ENCODE results near the gene CHTOP.
"Not testable (repeated sequence)": the region's sequence is repeated elsewhere in the genome, so short reads cannot be mapped to it uniquely, and the experiment has no call there.

CHTOP gene, protein sequence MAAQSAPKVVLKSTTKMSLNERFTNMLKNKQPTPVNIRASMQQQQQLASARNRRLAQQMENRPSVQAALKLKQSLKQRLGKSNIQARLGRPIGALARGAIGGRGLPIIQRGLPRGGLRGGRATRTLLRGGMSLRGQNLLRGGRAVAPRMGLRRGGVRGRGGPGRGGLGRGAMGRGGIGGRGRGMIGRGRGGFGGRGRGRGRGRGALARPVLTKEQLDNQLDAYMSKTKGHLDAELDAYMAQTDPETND

DNA sequence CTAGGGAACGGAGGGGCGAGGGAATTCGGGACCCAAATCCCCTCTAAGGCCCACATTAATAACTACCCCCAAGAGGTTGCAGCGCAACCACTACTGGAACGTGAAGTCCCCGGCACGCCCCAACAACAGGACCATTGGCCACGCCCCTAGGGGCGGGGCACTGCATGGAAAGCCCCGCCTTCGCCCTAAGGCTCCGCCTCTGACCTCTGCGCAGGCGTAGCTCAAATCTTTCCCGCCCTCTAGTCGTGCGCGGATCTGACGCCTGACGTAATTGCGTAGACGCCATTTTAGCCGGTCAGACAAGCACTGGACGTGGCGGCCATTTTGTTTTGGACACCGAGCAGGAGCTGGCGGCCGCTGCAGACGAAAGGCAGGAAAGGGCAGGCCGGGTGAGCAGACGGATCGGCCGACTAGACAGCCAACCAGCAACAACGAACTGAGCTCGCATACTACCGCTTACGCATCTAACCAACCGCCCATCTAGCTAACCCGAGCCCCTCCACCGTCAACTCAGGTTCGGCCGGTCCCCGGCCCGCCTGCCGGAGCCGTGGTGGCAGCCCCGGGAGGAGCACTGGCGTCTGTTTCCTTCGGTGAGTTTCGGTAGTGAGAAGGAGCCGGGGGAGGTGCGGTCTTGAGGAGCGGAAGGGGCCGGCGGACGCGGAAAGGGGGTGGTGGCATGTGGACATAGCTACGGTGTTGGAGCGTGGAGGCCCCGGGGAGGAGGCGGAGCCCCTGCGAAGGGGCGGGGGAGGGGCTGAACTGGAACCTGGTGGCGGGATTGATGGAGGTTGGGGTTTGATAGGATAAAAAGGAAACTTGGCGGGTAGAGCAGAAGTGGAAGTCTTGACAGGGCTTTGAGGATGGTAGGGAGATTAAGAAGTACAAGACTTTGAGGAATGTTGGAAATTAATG lies at the start of gene CHTOP:
TSS of gene CHTOP (plus strand) at position 313 of the 912 bp plus-strand sequence. CDS start 2,523 bp downstream, outside the sequence.
- Histone ChIP-seq H3K36me3 (ENCODE audit: insufficient read depth, low read length) (peaks cover 29% of the 10 kb centered on the region), H3K4me1 (ENCODE audit: insufficient read depth, low read length) (peaks cover 33% of the 10 kb centered on the region), H3K4me3 (ENCODE audit: low read depth in 1 of 2, low read length in 2 of 2) (peak within 1 kb of the TSS; percentile 97 to 98), H3K9me3 (ENCODE audit: low read length) (no peaks in the 10 kb centered on the region), H3K9ac (ENCODE audit: low read length) (peak within 1 kb of the TSS; percentile 85), H3K27ac (ENCODE audit: low read depth, low read length) (peak within 1 kb of the TSS; percentile 100), H3K27me3 (ENCODE audit: control insufficient read depth in 1 of 2, insufficient read depth in 2 of 2, low read length in 2 of 2) (no peaks in the 10 kb centered on the region)

DNA sequence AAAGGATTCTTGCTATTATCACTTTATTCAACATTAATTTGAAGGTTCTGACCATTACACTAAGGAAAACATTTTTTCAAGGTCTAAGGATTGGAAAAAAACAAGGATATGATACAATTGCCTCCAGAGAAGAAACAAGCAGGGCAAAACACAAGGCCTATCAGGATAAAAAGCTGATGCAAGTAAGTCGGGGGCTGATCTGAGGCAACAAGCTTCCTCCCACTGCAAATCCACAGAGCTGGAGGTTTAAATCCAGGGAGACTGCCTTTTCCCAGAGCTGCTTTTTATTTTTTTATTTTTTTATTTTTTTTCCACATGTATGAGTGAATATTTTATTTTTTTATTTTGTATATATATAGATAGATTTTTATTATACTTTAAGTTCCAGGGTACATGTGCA lies 48.9 kb upstream of the CHTOP start:
- Histone ChIP-seq H3K4me3 (ENCODE audit: low read depth in 1 of 2, low read length in 2 of 2) (no peak overlapping the region), H3K9ac (ENCODE audit: low read length) (no peak overlapping the region), H3K9me3 (ENCODE audit: low read length) (no peaks in the 10 kb centered on the region), H3K27ac (ENCODE audit: low read depth, low read length) (no peak overlapping the region), H3K27me3 (ENCODE audit: control insufficient read depth in 1 of 2, insufficient read depth in 2 of 2, low read length in 2 of 2) (no peaks in the 10 kb centered on the region), H3K4me1 (ENCODE audit: insufficient read depth, low read length) (no peaks in the 10 kb centered on the region), H3K36me3 (ENCODE audit: insufficient read depth, low read length) (no peaks in the 10 kb centered on the region)

DNA sequence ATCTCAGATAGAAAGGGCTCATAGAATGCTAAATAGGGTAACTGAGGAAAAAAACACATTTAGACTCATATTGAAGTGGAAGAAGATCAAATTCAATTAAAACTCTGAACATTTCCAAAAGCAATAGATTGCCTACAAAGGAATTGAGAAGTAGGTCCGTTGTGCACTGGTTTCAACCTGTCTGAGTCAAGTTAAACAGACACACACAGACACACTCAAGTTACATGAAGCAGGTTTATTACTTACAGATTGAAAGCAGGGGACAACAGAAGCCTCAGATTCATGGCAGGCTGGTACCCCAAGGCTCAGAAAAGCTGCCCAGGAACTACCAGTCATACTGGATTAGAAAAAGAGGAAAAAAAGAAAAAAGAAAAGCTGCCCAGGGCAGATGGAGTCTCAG lies 47.5 kb upstream of the CHTOP start:
- H3K27ac ChIP-seq (ENCODE audit: low read depth, low read length) = no peak overlapping the region
- no peaks in the 10 kb centered on the region for H3K9me3 ChIP-seq (ENCODE audit: low read length)
- no peaks in the 10 kb centered on the region for H3K4me1 ChIP-seq (ENCODE audit: insufficient read depth, low read length)
- H3K36me3 ChIP-seq (ENCODE audit: insufficient read depth, low read length) = no peaks in the 10 kb centered on the region
- no peaks in the 10 kb centered on the region for H3K27me3 ChIP-seq (ENCODE audit: control insufficient read depth in 1 of 2, insufficient read depth in 2 of 2, low read length in 2 of 2)
- H3K9ac ChIP-seq (ENCODE audit: low read length) = no peak overlapping the region
- H3K4me3 ChIP-seq (ENCODE audit: low read depth in 1 of 2, low read length in 2 of 2) = no peak overlapping the region

DNA sequence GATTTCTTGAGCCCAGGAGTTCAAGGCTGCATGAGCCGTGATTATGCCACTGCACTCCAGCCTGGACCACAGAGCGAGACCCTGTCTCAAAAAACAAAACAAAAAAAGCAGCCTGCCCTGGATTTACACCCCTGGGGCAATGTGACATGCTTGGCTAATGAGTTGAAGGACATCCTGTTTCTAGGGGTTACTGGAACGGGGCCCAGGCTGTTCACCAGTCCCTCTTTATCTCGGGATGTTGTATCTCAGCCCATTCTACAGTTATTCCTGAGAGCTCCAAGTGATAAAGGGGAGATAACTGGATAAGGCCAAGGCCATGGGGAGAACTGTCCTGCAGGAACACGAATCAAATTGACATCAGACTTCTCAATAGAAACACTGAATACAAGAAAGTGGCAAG lies 46.6 kb upstream of the CHTOP start:
- Histone ChIP-seq H3K9ac (ENCODE audit: low read length) (no peak overlapping the region), H3K36me3 (ENCODE audit: insufficient read depth, low read length) (no peaks in the 10 kb centered on the region), H3K4me1 (ENCODE audit: insufficient read depth, low read length) (no peaks in the 10 kb centered on the region), H3K27ac (ENCODE audit: low read depth, low read length) (no peak overlapping the region), H3K4me3 (ENCODE audit: low read depth in 1 of 2, low read length in 2 of 2) (no peak overlapping the region), H3K9me3 (ENCODE audit: low read length) (no peaks in the 10 kb centered on the region), H3K27me3 (ENCODE audit: control insufficient read depth in 1 of 2, insufficient read depth in 2 of 2, low read length in 2 of 2) (no peaks in the 10 kb centered on the region)

DNA sequence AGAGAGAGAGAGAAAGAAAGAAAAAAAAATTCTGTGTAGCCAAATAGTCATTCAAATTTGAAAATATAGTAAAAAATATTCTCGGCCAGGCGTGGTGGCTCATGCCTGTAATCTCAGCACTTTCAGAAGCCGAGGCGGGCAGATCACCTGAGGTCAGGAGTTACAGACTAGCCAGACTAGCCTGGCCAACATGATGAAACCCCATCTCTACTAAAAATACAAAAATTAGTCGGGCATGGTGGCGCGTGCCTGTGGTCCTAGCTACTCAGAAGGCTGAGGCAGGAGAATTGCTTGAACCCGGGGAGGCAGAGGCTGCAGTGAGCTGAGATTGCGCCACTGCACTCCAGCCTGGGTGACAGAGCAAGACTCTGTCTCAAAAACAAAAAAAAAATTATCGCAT lies 45.8 kb upstream of the CHTOP start:
- H3K9ac ChIP-seq (ENCODE audit: low read length); H3K4me3 ChIP-seq (ENCODE audit: low read depth in 1 of 2, low read length in 2 of 2); H3K4me1 ChIP-seq (ENCODE audit: insufficient read depth, low read length); H3K27me3 ChIP-seq (ENCODE audit: control insufficient read depth in 1 of 2, insufficient read depth in 2 of 2, low read length in 2 of 2); H3K27ac ChIP-seq (ENCODE audit: low read depth, low read length); H3K36me3 ChIP-seq (ENCODE audit: insufficient read depth, low read length); H3K9me3 ChIP-seq (ENCODE audit: low read length): not testable (repeated sequence)

DNA sequence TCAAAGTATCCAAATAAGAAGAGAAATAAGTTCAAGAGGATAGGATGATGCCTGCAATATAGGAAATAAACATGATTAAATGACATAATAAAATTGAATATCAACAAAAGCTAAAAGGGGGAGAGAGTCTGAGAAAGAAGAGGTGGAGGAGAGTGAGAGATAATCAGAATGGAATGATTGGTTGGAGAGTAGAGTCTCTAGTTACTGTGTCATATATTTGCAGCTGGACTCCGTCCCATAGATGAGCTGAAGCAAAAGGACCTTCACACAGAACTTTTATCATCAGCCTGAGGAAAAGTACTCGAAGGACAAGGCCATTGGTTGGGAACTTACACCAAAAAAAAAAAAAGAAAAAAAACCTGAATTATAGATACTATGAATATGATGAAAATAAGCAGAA lies 45.4 kb upstream of the CHTOP start:
- no peak overlapping the region for H3K27ac ChIP-seq (ENCODE audit: low read depth, low read length)
- H3K4me3 ChIP-seq (ENCODE audit: low read depth in 1 of 2, low read length in 2 of 2) = no peak overlapping the region
- H3K36me3 ChIP-seq (ENCODE audit: insufficient read depth, low read length) = no peaks in the 10 kb centered on the region
- H3K9me3 ChIP-seq (ENCODE audit: low read length) = no peaks in the 10 kb centered on the region
- no peak overlapping the region for H3K9ac ChIP-seq (ENCODE audit: low read length)
- H3K27me3 ChIP-seq (ENCODE audit: control insufficient read depth in 1 of 2, insufficient read depth in 2 of 2, low read length in 2 of 2) = no peaks in the 10 kb centered on the region
- H3K4me1 ChIP-seq (ENCODE audit: insufficient read depth, low read length) = no peaks in the 10 kb centered on the region

DNA sequence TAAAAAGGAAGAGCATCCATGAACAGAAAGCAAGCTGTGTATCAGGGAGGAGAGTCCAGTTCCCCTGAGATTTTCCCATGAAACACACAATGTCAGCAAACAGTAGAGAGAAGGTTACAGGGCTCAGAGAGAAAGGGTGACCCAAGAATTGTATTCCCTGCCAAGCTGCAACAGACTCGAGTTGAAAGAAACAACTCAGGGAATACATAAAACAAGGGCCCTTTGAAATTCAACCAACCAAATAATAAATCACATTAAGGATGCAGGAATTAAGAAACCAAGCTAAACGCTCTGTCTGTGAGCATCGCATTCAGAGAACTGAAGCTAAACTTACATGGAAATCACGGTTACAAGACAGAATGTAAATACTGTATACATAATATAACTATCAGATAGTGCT lies 41.1 kb upstream of the CHTOP start:
- no peaks in the 10 kb centered on the region for H3K4me1 ChIP-seq (ENCODE audit: insufficient read depth, low read length)
- H3K27ac ChIP-seq (ENCODE audit: low read depth, low read length) = no peak overlapping the region
- H3K9me3 ChIP-seq (ENCODE audit: low read length) = no peaks in the 10 kb centered on the region
- no peak overlapping the region for H3K9ac ChIP-seq (ENCODE audit: low read length)
- H3K27me3 ChIP-seq (ENCODE audit: control insufficient read depth in 1 of 2, insufficient read depth in 2 of 2, low read length in 2 of 2) = no peaks in the 10 kb centered on the region
- H3K36me3 ChIP-seq (ENCODE audit: insufficient read depth, low read length) = no peaks in the 10 kb centered on the region
- no peak overlapping the region for H3K4me3 ChIP-seq (ENCODE audit: low read depth in 1 of 2, low read length in 2 of 2)

DNA sequence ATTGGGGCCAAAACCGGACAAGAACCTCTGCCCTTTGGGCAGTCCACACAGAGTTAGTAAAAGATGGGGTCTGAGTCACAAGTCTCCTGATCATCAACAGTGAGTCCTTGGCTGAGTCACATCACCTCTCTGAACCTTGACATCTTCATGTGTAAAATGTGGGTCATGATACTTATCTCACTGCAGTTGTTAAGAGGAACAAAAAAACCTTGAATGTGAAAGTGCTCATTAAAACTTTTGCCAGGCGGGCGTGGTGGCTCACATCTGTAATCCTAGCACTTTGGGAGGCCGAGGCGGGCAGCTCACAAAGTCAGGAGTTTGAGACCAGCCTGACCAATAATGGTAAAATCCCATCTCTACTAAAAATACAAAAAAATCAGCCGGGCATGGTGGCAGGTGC lies 36.7 kb upstream of the CHTOP start:
- Histone ChIP-seq H3K27me3 (ENCODE audit: control insufficient read depth in 1 of 2, insufficient read depth in 2 of 2, low read length in 2 of 2) (no peaks in the 10 kb centered on the region), H3K4me1 (ENCODE audit: insufficient read depth, low read length) (no peaks in the 10 kb centered on the region), H3K9ac (ENCODE audit: low read length) (no peak overlapping the region), H3K9me3 (ENCODE audit: low read length) (no peaks in the 10 kb centered on the region), H3K27ac (ENCODE audit: low read depth, low read length) (no peak overlapping the region), H3K4me3 (ENCODE audit: low read depth in 1 of 2, low read length in 2 of 2) (no peak overlapping the region), H3K36me3 (ENCODE audit: insufficient read depth, low read length) (no peaks in the 10 kb centered on the region)

DNA sequence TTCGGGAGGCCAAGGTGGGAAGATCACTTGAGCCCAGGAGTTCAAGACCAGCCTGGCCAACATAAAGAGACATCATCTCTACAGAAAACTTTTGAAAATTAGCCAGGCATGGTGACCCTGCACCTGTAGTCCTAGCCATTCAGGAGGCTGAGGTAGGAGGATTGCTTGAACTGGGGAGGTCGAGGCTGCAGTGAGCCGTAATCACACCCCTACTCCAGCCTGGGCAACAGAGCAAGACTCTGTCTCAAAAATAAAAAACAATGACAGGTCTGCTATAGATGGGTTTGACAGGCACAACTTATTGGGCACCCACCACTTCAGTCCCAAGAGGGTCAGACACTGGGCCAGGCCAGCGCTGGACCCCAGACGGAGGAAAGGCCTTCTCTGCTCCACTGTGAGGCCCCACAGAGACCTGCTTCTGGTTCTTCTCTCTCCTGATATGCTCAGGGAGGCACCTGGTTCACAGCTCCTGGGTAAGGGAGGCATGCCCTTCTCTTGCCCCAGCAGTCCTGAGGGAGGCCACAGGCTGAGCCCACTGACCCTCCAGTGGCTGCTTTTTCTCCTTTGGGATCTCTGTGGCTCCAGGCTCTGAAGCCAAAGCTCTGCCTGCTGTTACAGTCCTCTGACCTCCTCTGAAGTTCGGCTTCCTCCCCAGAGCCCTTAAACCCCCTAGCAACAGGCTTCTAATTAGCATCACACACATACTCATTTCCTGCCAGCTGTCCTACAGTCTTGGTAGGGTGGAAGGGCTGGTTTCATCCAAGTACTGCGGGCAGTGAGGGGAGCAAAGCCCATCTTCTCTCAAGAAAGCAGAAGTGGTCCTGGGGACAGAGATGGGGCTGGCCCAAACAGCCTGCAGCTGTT lies 35.3 kb upstream of the CHTOP start:
- H3K9ac ChIP-seq (ENCODE audit: low read length) = no peak overlapping the region
- no peaks in the 10 kb centered on the region for H3K9me3 ChIP-seq (ENCODE audit: low read length)
- no peak overlapping the region for H3K4me3 ChIP-seq (ENCODE audit: low read depth in 1 of 2, low read length in 2 of 2)
- no peaks in the 10 kb centered on the region for H3K36me3 ChIP-seq (ENCODE audit: insufficient read depth, low read length)
- no peaks in the 10 kb centered on the region for H3K27me3 ChIP-seq (ENCODE audit: control insufficient read depth in 1 of 2, insufficient read depth in 2 of 2, low read length in 2 of 2)
- no peak overlapping the region for H3K27ac ChIP-seq (ENCODE audit: low read depth, low read length)
- no peaks in the 10 kb centered on the region for H3K4me1 ChIP-seq (ENCODE audit: insufficient read depth, low read length)

DNA sequence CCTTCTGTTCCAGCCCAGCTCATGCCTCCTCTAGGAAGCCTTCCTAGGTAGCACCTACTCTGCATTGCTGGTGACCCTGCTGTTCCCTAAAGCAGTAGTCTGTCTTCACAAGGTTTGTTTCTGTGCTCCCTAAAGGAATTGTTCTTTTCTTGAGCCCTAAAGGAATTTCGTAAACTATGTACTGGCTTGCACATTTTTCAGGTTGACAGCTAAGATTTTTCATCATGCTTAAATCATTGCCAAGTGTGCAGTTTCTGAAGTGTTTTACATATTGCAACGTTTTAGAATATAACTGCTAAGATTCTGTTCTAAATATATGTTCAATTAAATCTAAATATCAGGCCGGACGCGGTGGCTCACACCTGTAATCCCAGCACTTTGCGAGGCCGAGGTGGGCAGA lies 34.0 kb upstream of the CHTOP start:
- Histone ChIP-seq H3K4me1 (ENCODE audit: insufficient read depth, low read length) (no peaks in the 10 kb centered on the region), H3K9me3 (ENCODE audit: low read length) (no peaks in the 10 kb centered on the region), H3K4me3 (ENCODE audit: low read depth in 1 of 2, low read length in 2 of 2) (no peak overlapping the region), H3K9ac (ENCODE audit: low read length) (no peak overlapping the region), H3K27me3 (ENCODE audit: control insufficient read depth in 1 of 2, insufficient read depth in 2 of 2, low read length in 2 of 2) (no peaks in the 10 kb centered on the region), H3K27ac (ENCODE audit: low read depth, low read length) (no peak overlapping the region), H3K36me3 (ENCODE audit: insufficient read depth, low read length) (no peaks in the 10 kb centered on the region)

DNA sequence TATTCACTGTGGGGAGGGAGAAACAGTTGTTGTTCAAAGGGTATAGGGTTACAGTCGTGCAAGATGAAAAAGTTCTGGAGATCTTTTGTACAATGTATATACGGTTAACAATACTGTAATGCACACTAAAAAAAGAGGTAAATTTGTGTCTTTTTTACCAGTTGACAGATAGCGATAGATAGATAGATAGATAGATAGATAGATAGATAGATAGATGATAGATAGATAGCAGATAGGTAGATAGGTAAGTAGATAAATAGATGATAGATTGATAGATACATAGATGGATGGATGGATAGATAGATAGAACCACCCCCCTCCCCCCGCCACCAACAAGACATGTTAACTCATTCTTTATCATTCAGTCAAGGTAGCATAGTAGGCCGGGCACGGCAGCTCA lies 31.1 kb upstream of the CHTOP start:
- Histone ChIP-seq H3K4me1 (ENCODE audit: insufficient read depth, low read length) (no peaks in the 10 kb centered on the region), H3K36me3 (ENCODE audit: insufficient read depth, low read length) (peaks cover 17% of the 10 kb centered on the region), H3K4me3 (ENCODE audit: low read depth in 1 of 2, low read length in 2 of 2) (no peak overlapping the region), H3K9me3 (ENCODE audit: low read length) (no peaks in the 10 kb centered on the region), H3K27me3 (ENCODE audit: control insufficient read depth in 1 of 2, insufficient read depth in 2 of 2, low read length in 2 of 2) (no peaks in the 10 kb centered on the region), H3K9ac (ENCODE audit: low read length) (no peak overlapping the region), H3K27ac (ENCODE audit: low read depth, low read length) (no peak overlapping the region)

All from muscle layer of colon (tissue), 2 donors.